ENCODE results near the gene GPC4.

DNA sequence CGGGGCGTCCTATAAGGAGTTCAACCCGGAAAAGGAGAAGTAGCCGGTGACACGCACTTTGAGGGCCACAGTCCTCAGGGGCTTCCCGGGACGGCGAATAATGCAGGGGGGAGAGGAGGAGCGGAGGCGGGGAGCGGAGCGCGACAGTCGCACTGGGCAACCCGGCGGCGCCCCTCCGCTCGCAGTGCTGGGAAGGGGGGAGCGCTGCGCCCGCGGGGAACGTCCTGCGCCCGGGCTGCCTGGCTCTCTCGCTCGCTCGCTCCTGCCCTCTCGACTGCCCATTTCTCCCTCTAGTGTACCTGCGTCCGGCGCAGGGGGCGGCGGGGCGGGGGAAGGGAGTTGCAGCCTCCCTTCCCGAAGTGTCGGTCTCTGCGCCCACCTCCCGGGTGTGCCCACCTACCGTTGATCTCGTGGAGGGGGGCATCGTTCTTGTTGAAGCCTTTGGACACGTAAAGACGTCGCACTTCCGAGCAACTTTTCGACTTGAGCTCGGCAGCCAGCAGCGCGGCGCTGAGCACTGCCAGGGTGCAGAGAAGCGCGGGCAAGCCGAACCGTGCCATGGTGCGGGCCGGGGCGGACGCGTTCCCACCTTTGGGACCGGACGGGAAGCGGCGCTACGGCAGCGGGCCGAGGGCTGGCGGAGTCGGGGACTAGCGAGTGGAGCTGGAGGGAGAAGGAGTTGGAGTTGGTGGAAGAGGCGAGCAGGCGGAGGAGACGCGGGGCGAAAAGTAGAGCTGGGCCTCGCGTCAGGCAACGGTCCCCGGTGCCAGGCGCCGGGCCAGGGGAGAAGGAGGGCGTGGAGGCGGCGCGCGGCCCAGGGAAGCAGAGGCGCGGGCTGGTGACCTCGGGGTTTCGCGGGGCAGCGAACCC lies 648 bp downstream of the GPC4 start:
- TF ChIP-seq EZH2 (IDR thresholded peaks at IDR 0.05) (no peak), POLR2AphosphoS5 (IDR thresholded peaks at IDR 0.05; ENCODE audit: borderline replicate concordance, low read depth, low read length) (no peak)
